GM23338 (cell line): Measurements from ENCODE around the gene VPS39. TPM values are rescaled to one million over a fixed set of nuclear protein-coding genes. Genes with fewer than 3 reads are reported as not detected.
A peak's percentile ranks its signal among the peaks of the same experiment; 100 is the strongest.

Experiments
- ATAC-seq: fragments of 200-7000 bp; cut with Tn5 transposase; 3 replicates; pipeline ENCODE4 v1.9.1; 2020
- DNase-seq: peaks from one replicate; pipeline ENCODE4 v3.0.0-alpha.2; 2015; ENCODE audit warnings: low spot score
- H2AFZ ChIP-seq: fragments of 200-600 bp; sonication (generic); 2 replicates; pipeline ENCODE4 v1.8.0; 2016; ENCODE audit warnings: antibody characterized with exemption, mild to moderate bottlenecking, moderate library complexity
- H3F3A ChIP-seq: fragments of 200-600 bp; sonication (generic); replicated peaks from 2 replicates; pipeline ENCODE4 v1.8.0; 2017; ENCODE audit warnings: antibody characterized with exemption, mixed run types, low read depth
- H3K27ac ChIP-seq: fragments of 200-600 bp; sonication (generic); 2 replicates; pipeline ENCODE4 v1.6.1; 2016; ENCODE audit warnings: low read depth
- H3K27me3 ChIP-seq: fragments of 200-600 bp; sonication (generic); 2 replicates; pipeline ENCODE4 v1.8.0; 2016; ENCODE audit warnings: mild to moderate bottlenecking, mixed run types, moderate library complexity; ENCODE audit not compliant: insufficient read depth
- H3K36me3 ChIP-seq: fragments of 200-600 bp; sonication (generic); 2 replicates; pipeline ENCODE4 v1.8.0; 2016; ENCODE audit warnings: mild to moderate bottlenecking; ENCODE audit not compliant: insufficient read depth
- H3K4me1 ChIP-seq: fragments of 200-600 bp; sonication (generic); 2 replicates; pipeline ENCODE4 v1.8.0; 2016; ENCODE audit warnings: mild to moderate bottlenecking, moderate library complexity; ENCODE audit not compliant: insufficient read depth
- H3K4me2 ChIP-seq: fragments of 200-600 bp; sonication (generic); 2 replicates; pipeline ENCODE4 v1.7.1; 2017; ENCODE audit warnings: mixed run types
- H3K4me3 ChIP-seq: fragments of 200-600 bp; sonication (generic); 2 replicates; pipeline ENCODE4 v1.6.1; 2016; ENCODE audit warnings: mixed run types
- H3K79me2 ChIP-seq: fragments of 200-600 bp; sonication (generic); replicated peaks from 2 replicates; pipeline ENCODE4 v1.8.0; 2017; ENCODE audit warnings: mild to moderate bottlenecking; ENCODE audit not compliant: insufficient read depth
- H3K9me2 ChIP-seq: fragments of 200-600 bp; sonication (generic); 2 replicates; pipeline ENCODE4 v1.8.0; 2017; ENCODE audit not compliant: insufficient read depth
- H4K20me1 ChIP-seq: fragments of 200-600 bp; sonication (generic); replicated peaks from 2 replicates; pipeline ENCODE4 v1.8.0; 2017; ENCODE audit warnings: mild to moderate bottlenecking; ENCODE audit not compliant: insufficient read depth
- H3K27ac Mint-ChIP-seq: 2 replicates; pipeline ENCODE4 v1.8.0; 2020; ENCODE audit warnings: inconsistent platforms, mild to moderate bottlenecking, moderate library complexity, mixed read lengths
- H3K27me3 Mint-ChIP-seq: 3 replicates; pipeline ENCODE4 v1.8.0; 2022; ENCODE audit warnings: low read depth, mild to moderate bottlenecking, moderate library complexity, mixed read lengths, inconsistent platforms; ENCODE audit not compliant: insufficient read depth, poor library complexity
- H3K36me3 Mint-ChIP-seq: 3 replicates; pipeline ENCODE4 v1.8.0; 2021; ENCODE audit warnings: low read depth, mild to moderate bottlenecking, inconsistent platforms, moderate library complexity, mixed read lengths
- H3K4me1 Mint-ChIP-seq: 3 replicates; pipeline ENCODE4 v1.8.0; 2020; ENCODE audit warnings: mild to moderate bottlenecking, inconsistent platforms, mixed read lengths
- H3K4me3 Mint-ChIP-seq: 3 replicates; pipeline ENCODE4 v1.8.0; 2021; ENCODE audit warnings: moderate library complexity, mild to moderate bottlenecking, inconsistent platforms, mixed read lengths
- H3K9me3 Mint-ChIP-seq: 3 replicates; pipeline ENCODE4 v1.8.0; 2020; ENCODE audit warnings: moderate library complexity, mild to moderate bottlenecking, inconsistent platforms, mixed read lengths
- CREB1 ChIP-seq: fragments of 250-450 bp; sonication (Bioruptor Pico); IDR thresholded peaks from 2 replicates; pipeline ENCODE4 v1.5.0; 2020; ENCODE audit warnings: low read depth, mild to moderate bottlenecking, moderate library complexity
- EZH2 ChIP-seq: fragments of 200-600 bp; sonication (generic); IDR thresholded peaks from one replicate; pipeline ENCODE4 v1.8.0; 2017; ENCODE audit warnings: antibody characterized with exemption, mild to moderate bottlenecking, low read depth; ENCODE audit not compliant: unreplicated experiment
- EZH2phosphoT487 ChIP-seq: fragments of 200-600 bp; sonication (generic); IDR thresholded peaks from one replicate; pipeline ENCODE4 v1.8.1; 2018; ENCODE audit warnings: antibody characterized with exemption; ENCODE audit not compliant: unreplicated experiment
- POLR2AphosphoS5 ChIP-seq: IDR thresholded peaks from 2 replicates; pipeline ENCODE4 v1.6.1; 2016; ENCODE audit warnings: antibody characterized with exemption, low read depth
- STAT1 ChIP-seq: IDR thresholded peaks from one replicate; pipeline ENCODE4 v1.6.1; 2016; ENCODE audit warnings: antibody characterized with exemption; ENCODE audit not compliant: unreplicated experiment
- ZNF114 ChIP-seq: fragments of 250-450 bp; sonication (Bioruptor Pico); IDR thresholded peaks from 2 replicates; pipeline ENCODE4 v1.5.0; 2020; ENCODE audit warnings: mild to moderate bottlenecking, moderate library complexity
- ZNF331 ChIP-seq: fragments of 250-450 bp; sonication (Bioruptor Pico); IDR thresholded peaks from 2 replicates; pipeline ENCODE4 v1.5.0; 2020; ENCODE audit warnings: low read depth, mild to moderate bottlenecking, moderate library complexity
- polyA plus RNA-seq: library from polyadenylated mRNA; unstranded; fragments of >200 nt; fragmentation: Nextera tagmentation; extraction: Ambion mirVana; gene quantifications from 2 replicates; pipeline ENCODE4 v1.2.1, GENCODE V29; 2016
- total RNA-seq: library from RNA; depleted of rRNA; stranded (reverse); fragments of >200 nt; shearing (Covaris generic); gene quantifications from 2 replicates; pipeline ENCODE4 v1.2.3, GENCODE V29; 2014
- TF ChIP-seq, protein P1 (sequence below): IDR thresholded peaks from one replicate; pipeline ENCODE4 v1.6.1; 2018; ENCODE audit warnings: antibody characterized with exemption; ENCODE audit not compliant: unreplicated experiment

The VPS39 gene
- total and polyA plus RNA-seq, 2 experiments from 2014 or later: 14.9 to 45.1 TPM

DNA sequence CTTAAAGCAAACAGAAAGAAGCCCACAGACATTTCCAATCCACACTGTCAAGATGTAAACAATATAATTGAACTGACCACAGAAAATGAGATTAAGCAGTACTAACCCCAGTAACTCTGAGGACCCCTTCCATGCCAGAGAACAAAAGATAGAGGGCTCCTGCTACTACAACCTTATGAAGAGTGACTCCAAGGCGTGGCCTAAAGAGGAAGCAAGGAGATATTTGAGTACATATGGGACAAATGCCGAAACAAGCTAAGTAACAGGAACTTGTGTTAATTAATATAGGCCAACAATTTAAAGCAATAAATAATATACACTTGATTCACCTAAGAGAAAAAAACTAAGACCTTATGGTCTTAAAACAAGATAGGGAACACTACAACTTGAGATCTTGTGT is 25.0 kb upstream of the VPS39 start:
- H3K27ac ChIP-seq: peak overlapping the region; percentile 6; the same call in 1 of the 2 replicates
- H3K27me3 Mint-ChIP-seq: no peaks in the 10 kb centered on the region
- H3K36me3 ChIP-seq: peaks cover 11% of the 10 kb centered on the region
- H3K4me2 ChIP-seq: no peak overlapping the region
- no peaks in the 10 kb centered on the region for H3K9me3 Mint-ChIP-seq
- H3K36me3 Mint-ChIP-seq: peaks cover 22% of the 10 kb centered on the region
- H3K9me2 ChIP-seq: no peaks in the 10 kb centered on the region
- no peaks in the 10 kb centered on the region; the same call in 1 of the 2 replicates for H4K20me1 ChIP-seq
- H3K79me2 ChIP-seq: no peaks in the 10 kb centered on the region
- no peak overlapping the region for H3K4me3 ChIP-seq
- ATAC-seq (no peak), DNase-seq (no peak)
- no peak for TF ChIP-seq ZNF331 (CRISPR knock-in tag)
- TF ChIP-seq POLR2AphosphoS5: no peak
- TF ChIP-seq STAT1: no peak
- TF ChIP-seq, protein P1, sequence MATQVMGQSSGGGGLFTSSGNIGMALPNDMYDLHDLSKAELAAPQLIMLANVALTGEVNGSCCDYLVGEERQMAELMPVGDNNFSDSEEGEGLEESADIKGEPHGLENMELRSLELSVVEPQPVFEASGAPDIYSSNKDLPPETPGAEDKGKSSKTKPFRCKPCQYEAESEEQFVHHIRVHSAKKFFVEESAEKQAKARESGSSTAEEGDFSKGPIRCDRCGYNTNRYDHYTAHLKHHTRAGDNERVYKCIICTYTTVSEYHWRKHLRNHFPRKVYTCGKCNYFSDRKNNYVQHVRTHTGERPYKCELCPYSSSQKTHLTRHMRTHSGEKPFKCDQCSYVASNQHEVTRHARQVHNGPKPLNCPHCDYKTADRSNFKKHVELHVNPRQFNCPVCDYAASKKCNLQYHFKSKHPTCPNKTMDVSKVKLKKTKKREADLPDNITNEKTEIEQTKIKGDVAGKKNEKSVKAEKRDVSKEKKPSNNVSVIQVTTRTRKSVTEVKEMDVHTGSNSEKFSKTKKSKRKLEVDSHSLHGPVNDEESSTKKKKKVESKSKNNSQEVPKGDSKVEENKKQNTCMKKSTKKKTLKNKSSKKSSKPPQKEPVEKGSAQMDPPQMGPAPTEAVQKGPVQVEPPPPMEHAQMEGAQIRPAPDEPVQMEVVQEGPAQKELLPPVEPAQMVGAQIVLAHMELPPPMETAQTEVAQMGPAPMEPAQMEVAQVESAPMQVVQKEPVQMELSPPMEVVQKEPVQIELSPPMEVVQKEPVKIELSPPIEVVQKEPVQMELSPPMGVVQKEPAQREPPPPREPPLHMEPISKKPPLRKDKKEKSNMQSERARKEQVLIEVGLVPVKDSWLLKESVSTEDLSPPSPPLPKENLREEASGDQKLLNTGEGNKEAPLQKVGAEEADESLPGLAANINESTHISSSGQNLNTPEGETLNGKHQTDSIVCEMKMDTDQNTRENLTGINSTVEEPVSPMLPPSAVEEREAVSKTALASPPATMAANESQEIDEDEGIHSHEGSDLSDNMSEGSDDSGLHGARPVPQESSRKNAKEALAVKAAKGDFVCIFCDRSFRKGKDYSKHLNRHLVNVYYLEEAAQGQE: no peak
- TF ChIP-seq EZH2: no peak
- no peak for TF ChIP-seq ZNF114
- no peaks in the 10 kb centered on the region for H3F3A ChIP-seq
- H3K27ac Mint-ChIP-seq: no peak overlapping the region
- no peaks in the 10 kb centered on the region for H3K27me3 ChIP-seq
- no peak overlapping the region for H3K4me3 Mint-ChIP-seq
- H3K4me1 ChIP-seq: no peaks in the 10 kb centered on the region
- H2AFZ ChIP-seq: no peak overlapping the region
- H3K4me1 Mint-ChIP-seq: no peaks in the 10 kb centered on the region

DNA sequence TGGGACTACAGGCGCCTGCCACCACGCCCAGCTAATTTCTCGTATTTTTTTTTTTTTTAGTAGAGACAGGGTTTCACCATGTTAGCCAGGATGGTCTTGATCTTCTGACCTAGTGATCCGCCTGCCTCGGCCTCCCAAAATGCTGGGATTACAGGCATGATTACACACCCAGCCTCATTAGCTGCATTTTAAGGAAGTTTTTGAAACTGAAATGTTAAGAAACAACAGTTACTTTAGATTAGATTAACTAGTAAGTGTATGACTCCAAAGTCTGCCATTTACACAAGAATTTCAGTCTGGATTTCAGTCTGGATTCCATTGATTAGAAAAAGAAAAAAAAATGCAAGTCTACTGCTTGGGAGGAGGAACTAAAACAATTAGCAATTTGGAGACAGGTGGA is 24.5 kb upstream of the VPS39 start:
- no peak overlapping the region for H3K4me2 ChIP-seq
- no peaks in the 10 kb centered on the region for H3K4me1 Mint-ChIP-seq
- no peaks in the 10 kb centered on the region; the same call in 1 of the 2 replicates for H4K20me1 ChIP-seq
- H3K4me3 ChIP-seq: no peak overlapping the region
- H3K27me3 Mint-ChIP-seq: no peaks in the 10 kb centered on the region
- no peaks in the 10 kb centered on the region for H3K79me2 ChIP-seq
- ATAC-seq: no peak
- no peak for TF ChIP-seq EZH2
- no peak for TF ChIP-seq CREB1 (CRISPR knock-in tag)
- no peak for TF ChIP-seq EZH2phosphoT487
- no peak overlapping the region for H3K4me3 Mint-ChIP-seq
- H3K9me2 ChIP-seq: no peaks in the 10 kb centered on the region
- H3K27me3 ChIP-seq: no peaks in the 10 kb centered on the region
- no peak overlapping the region for H2AFZ ChIP-seq
- no peak for DNase-seq
- H3K27ac Mint-ChIP-seq: no peak overlapping the region
- H3K9me3 Mint-ChIP-seq: no peaks in the 10 kb centered on the region
- no peaks in the 10 kb centered on the region for H3F3A ChIP-seq
- no peaks in the 10 kb centered on the region for H3K4me1 ChIP-seq
- no peak overlapping the region for H3K27ac ChIP-seq
- H3K36me3 Mint-ChIP-seq: peaks cover 19% of the 10 kb centered on the region
- peaks cover 15% of the 10 kb centered on the region for H3K36me3 ChIP-seq
